ENCODE results near the gene RPS3.
A peak's percentile ranks its signal among the peaks of the same experiment; 100 is the strongest.
"Not testable (repeated sequence)": the region's sequence is repeated elsewhere in the genome, so short reads cannot be mapped to it uniquely, and the experiment has no call there.

The RPS3 gene

GRCh38 chr11:75351791-75352587 lies 47.3 kb upstream of the RPS3 start:
- peak overlapping the region; percentile 74 for H3K4me3 ChIP-seq (ENCODE audit: low read depth, low read length)
- peak; percentile 55 for TF ChIP-seq POLR2A (IDR thresholded peaks at IDR 0.05; ENCODE audit: extremely low read depth, insufficient read length)
- peak; percentile 55 for TF ChIP-seq MYC (IDR thresholded peaks at IDR 0.05; ENCODE audit: low read depth, low read length)
- no peak for TF ChIP-seq CTCF (IDR thresholded peaks at IDR 0.05; ENCODE audit: low read depth, low read length)
- TF ChIP-seq MAX (IDR thresholded peaks at IDR 0.05; ENCODE audit: low read depth, low read length): peak; percentile 30
- DNase-seq (ENCODE audit: low read depth): peak; percentile 98

- DNase-seq (ENCODE audit: low read depth): no peak
Measured at GRCh38 chr11:75352588-75353206, 46.6 kb upstream of the RPS3 start.

GRCh38 chr11:75355051-75355450 lies 44.3 kb upstream of the RPS3 start:
- H3K4me3 ChIP-seq (ENCODE audit: low read depth, low read length): no peak overlapping the region
- no peak for DNase-seq (ENCODE audit: low read depth)
- TF ChIP-seq MYC (IDR thresholded peaks at IDR 0.05; ENCODE audit: low read depth, low read length) (no peak), MAX (IDR thresholded peaks at IDR 0.05; ENCODE audit: low read depth, low read length) (no peak), CTCF (IDR thresholded peaks at IDR 0.05; ENCODE audit: low read depth, low read length) (no peak), POLR2A (IDR thresholded peaks at IDR 0.05; ENCODE audit: extremely low read depth, insufficient read length) (no peak)

More at GRCh38 chr11:75352588-75353206, 46.6 kb upstream of the RPS3 start:
- TF ChIP-seq POLR2A (IDR thresholded peaks at IDR 0.05; ENCODE audit: extremely low read depth, insufficient read length) (no peak), MAX (IDR thresholded peaks at IDR 0.05; ENCODE audit: low read depth, low read length) (no peak), MYC (IDR thresholded peaks at IDR 0.05; ENCODE audit: low read depth, low read length) (no peak), CTCF (IDR thresholded peaks at IDR 0.05; ENCODE audit: low read depth, low read length) (no peak)
- H3K4me3 ChIP-seq (ENCODE audit: low read depth, low read length): peak overlapping the region; percentile 74

GRCh38 chr11:75356613-75357012 lies 42.7 kb upstream of the RPS3 start:
- no peak overlapping the region for H3K4me3 ChIP-seq (ENCODE audit: low read depth, low read length)
- DNase-seq (ENCODE audit: low read depth): no peak
- no peak for TF ChIP-seq MAX (IDR thresholded peaks at IDR 0.05; ENCODE audit: low read depth, low read length)
- no peak for TF ChIP-seq MYC (IDR thresholded peaks at IDR 0.05; ENCODE audit: low read depth, low read length)
- TF ChIP-seq POLR2A (IDR thresholded peaks at IDR 0.05; ENCODE audit: extremely low read depth, insufficient read length): no peak

GRCh38 chr11:75362285-75362684 lies 37.0 kb upstream of the RPS3 start:
- DNase-seq (ENCODE audit: low read depth); H3K4me3 ChIP-seq (ENCODE audit: low read depth, low read length): not testable (repeated sequence)

GRCh38 chr11:75365711-75366181 lies 33.6 kb upstream of the RPS3 start:
- no peak overlapping the region for H3K4me3 ChIP-seq (ENCODE audit: low read depth, low read length)
- TF ChIP-seq MYC (IDR thresholded peaks at IDR 0.05; ENCODE audit: low read depth, low read length) (no peak), POLR2A (IDR thresholded peaks at IDR 0.05; ENCODE audit: extremely low read depth, insufficient read length) (no peak), MAX (IDR thresholded peaks at IDR 0.05; ENCODE audit: low read depth, low read length) (no peak), CTCF (IDR thresholded peaks at IDR 0.05; ENCODE audit: low read depth, low read length) (no peak)
- no peak for DNase-seq (ENCODE audit: low read depth)

GRCh38 chr11:75366826-75367225 lies 32.5 kb upstream of the RPS3 start:
- DNase-seq (ENCODE audit: low read depth); H3K4me3 ChIP-seq (ENCODE audit: low read depth, low read length): not testable (repeated sequence)

All from NB4 (cell line).